ENCODE data around the gene HSCB. TPM values are rescaled to one million over a fixed set of nuclear protein-coding genes. Genes with fewer than 3 reads are reported as not detected.

The HSCB gene
- total and polyA plus RNA-seq, 4 donors, result 12.2 to 22.1 (median 15.1) TPM

DNA sequence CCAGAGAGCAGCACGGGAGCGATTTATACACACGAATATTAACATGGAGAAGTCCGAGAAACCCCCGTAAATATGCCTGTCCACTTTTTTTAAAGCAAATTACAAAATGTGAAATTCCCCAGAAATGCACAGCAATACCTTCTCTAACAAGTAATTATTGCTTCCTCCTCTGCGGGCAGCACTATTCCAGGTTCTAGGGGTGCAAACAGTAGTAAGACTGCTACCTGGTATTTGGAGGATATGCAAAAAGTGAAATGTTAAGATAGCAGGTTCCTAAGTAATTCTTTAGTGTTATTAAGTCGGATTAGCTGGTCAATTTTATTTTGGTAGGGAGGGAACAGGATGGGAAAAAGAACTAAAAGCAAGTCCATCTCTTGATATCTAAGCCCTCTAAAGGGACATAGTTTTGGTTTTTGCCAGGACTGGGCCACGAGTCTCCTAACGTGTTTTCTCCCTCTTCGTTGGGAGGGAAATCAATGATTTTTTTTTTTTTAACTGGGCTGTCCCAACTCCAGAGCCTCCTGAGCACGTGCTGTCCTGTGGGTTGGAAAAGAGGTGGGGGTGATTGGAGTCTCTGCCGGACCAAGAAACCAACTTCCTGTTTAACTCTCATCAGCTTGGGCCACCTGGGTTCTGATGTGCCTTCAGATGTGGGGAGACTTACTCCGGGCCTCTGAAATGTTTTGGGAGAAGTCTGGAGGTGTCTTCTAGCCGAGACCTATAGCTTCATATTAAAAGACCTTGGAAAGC is 60.2 kb downstream of the HSCB start:
- WGBS, result 14% methylated on average over 14 of the region's 14 CpGs
- Histone ChIP-seq H3K4me3 (ENCODE audit: low read depth in 1 of 3, low read length in 3 of 3) (peak overlapping the region; percentile 60 to 98 (median 97)), H3K9me3 (ENCODE audit: control insufficient read depth in 4 of 4, low read length in 3 of 4) (no peaks in the 10 kb centered on the region), H3K27me3 (ENCODE audit: control insufficient read depth in 4 of 4, insufficient read depth in 4 of 4, low read length in 3 of 4) (no peaks in the 10 kb centered on the region), H3K36me3 (ENCODE audit: control insufficient read depth in 4 of 4, insufficient read depth in 3 of 4, low read depth in 1 of 4, low read length in 3 of 4) (peaks cover 2 to 22% (median 7%) of the 10 kb centered on the region in 4 donors), H3K4me1 (ENCODE audit: control insufficient read depth in 4 of 4, insufficient read depth in 4 of 4, low read length in 3 of 4) (peaks cover 3 to 14% (median 5%) of the 10 kb centered on the region in 4 donors), H3K9ac (ENCODE audit: low read depth in 1 of 2, low read length in 2 of 2) (peak overlapping the region; percentile 70 to 93), H3K27ac (ENCODE audit: low read depth in 1 of 2, low read length in 2 of 2) (peak overlapping the region; percentile 99)
- DNase-seq (ENCODE audit: low spot score), result peak; percentile 55
- TF ChIP-seq JUND (IDR thresholded peaks at IDR 0.05), result peak in 1 of 2 donors; percentile 67
- TF ChIP-seq, protein P1, sequence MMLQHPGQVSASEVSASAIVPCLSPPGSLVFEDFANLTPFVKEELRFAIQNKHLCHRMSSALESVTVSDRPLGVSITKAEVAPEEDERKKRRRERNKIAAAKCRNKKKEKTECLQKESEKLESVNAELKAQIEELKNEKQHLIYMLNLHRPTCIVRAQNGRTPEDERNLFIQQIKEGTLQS (IDR thresholded peaks at IDR 0.05), result no peak
- TF ChIP-seq SP1 (IDR thresholded peaks at IDR 0.05), result peak; percentile 64
- TF ChIP-seq, protein P2, sequence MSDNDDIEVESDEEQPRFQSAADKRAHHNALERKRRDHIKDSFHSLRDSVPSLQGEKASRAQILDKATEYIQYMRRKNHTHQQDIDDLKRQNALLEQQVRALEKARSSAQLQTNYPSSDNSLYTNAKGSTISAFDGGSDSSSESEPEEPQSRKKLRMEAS (IDR thresholded peaks at IDR 0.05), result peak; percentile 75
- TF ChIP-seq, protein P3, sequence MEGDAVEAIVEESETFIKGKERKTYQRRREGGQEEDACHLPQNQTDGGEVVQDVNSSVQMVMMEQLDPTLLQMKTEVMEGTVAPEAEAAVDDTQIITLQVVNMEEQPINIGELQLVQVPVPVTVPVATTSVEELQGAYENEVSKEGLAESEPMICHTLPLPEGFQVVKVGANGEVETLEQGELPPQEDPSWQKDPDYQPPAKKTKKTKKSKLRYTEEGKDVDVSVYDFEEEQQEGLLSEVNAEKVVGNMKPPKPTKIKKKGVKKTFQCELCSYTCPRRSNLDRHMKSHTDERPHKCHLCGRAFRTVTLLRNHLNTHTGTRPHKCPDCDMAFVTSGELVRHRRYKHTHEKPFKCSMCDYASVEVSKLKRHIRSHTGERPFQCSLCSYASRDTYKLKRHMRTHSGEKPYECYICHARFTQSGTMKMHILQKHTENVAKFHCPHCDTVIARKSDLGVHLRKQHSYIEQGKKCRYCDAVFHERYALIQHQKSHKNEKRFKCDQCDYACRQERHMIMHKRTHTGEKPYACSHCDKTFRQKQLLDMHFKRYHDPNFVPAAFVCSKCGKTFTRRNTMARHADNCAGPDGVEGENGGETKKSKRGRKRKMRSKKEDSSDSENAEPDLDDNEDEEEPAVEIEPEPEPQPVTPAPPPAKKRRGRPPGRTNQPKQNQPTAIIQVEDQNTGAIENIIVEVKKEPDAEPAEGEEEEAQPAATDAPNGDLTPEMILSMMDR (IDR thresholded peaks at IDR 0.05; ENCODE audit: low read depth, low read length, missing input control), result no peak
- peak; percentile 78 for TF ChIP-seq TAF1 (conservative IDR thresholded peaks at IDR 0.05)
- peak in 1 of 2 donors; percentile 72 for TF ChIP-seq GABPA (IDR thresholded peaks at IDR 0.05 in 1 of 2, conservative IDR thresholded peaks at IDR 0.05 in 1 of 2)
- no peak for TF ChIP-seq FOXA2 (IDR thresholded peaks at IDR 0.05)
- TF ChIP-seq, protein P4, sequence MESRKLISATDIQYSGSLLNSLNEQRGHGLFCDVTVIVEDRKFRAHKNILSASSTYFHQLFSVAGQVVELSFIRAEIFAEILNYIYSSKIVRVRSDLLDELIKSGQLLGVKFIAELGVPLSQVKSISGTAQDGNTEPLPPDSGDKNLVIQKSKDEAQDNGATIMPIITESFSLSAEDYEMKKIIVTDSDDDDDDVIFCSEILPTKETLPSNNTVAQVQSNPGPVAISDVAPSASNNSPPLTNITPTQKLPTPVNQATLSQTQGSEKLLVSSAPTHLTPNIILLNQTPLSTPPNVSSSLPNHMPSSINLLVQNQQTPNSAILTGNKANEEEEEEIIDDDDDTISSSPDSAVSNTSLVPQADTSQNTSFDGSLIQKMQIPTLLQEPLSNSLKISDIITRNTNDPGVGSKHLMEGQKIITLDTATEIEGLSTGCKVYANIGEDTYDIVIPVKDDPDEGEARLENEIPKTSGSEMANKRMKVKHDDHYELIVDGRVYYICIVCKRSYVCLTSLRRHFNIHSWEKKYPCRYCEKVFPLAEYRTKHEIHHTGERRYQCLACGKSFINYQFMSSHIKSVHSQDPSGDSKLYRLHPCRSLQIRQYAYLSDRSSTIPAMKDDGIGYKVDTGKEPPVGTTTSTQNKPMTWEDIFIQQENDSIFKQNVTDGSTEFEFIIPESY (IDR thresholded peaks at IDR 0.05), result peak; percentile 77
- TF ChIP-seq FOXA1 (IDR thresholded peaks at IDR 0.05), result peak; percentile 7
- TF ChIP-seq HNF4A (conservative IDR thresholded peaks at IDR 0.05), result peak in 1 of 2 donors; percentile 57
- TF ChIP-seq HNF4G (IDR thresholded peaks at IDR 0.05), result no peak
- peak; percentile 65 to 76 for TF ChIP-seq RXRA (IDR thresholded peaks at IDR 0.05)
- peak in 1 of 2 donors; percentile 44 for TF ChIP-seq RAD21 (IDR thresholded peaks at IDR 0.05)
- TF ChIP-seq REST (IDR thresholded peaks at IDR 0.05), result peak; percentile 78
- TF ChIP-seq EGR1 (IDR thresholded peaks at IDR 0.05; ENCODE audit: low read depth in 2 of 2), result peak in 1 of 2 donors; percentile 43
- peak; percentile 67 for TF ChIP-seq YY1 (IDR thresholded peaks at IDR 0.05)
- TF ChIP-seq NR2F2 (IDR thresholded peaks at IDR 0.05), result no peak
